HG03280 (cell line): ENCODE measurements around the gene ADCK2.
"Not testable (repeated sequence)": the region's sequence is repeated elsewhere in the genome, so short reads cannot be mapped to it uniquely, and the experiment has no call there.

Experiments used
- ATAC-seq: cut with Tn5 transposase; IDR thresholded peaks from one replicate; pipeline ENCODE4 v1.9.1; 2021; ENCODE audit warnings: mild to moderate bottlenecking, moderate library complexity; ENCODE audit not compliant: unreplicated experiment

ADCK2 gene

DNA sequence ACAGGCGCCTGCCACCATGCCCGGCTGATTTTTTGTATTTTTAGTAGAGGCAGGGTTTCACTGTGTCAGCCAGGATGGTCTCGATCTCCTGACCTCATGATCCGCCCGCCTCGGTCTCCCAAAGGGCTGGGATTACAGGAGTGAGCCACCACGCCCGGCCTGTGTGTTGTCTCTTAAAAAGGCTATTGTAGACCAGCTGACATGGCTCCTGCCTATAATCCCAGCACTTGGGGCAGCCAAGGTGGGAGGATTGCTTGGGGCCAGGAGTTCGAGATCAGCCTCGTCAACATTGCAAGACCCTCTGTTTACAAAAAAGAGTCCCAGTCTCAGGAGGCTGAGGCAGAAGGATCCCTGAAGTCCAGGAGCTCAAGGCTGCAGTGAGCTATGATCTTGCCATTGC is 21.1 kb downstream of the ADCK2 start:
- ATAC-seq, result not testable (repeated sequence)

GRCh38 chr7:140694592-140694991 is 21.8 kb downstream of the ADCK2 start:
- ATAC-seq, result no peak

- no peak for ATAC-seq
Measured at GRCh38 chr7:140695381-140695780, 22.6 kb downstream of the ADCK2 start.

GRCh38 chr7:140696024-140696679 is 23.4 kb downstream of the ADCK2 start:
- ATAC-seq, result no peak

GRCh38 chr7:140696680-140697446 is 24.1 kb downstream of the ADCK2 start, which contains the start of gene NDUFB2:
Gene NDUFB2, plus strand, starts transcription at chr7:140696708. Its CDS starts 37 bp downstream, at chr7:140696745.
- peak; percentile 92 for ATAC-seq

DNA sequence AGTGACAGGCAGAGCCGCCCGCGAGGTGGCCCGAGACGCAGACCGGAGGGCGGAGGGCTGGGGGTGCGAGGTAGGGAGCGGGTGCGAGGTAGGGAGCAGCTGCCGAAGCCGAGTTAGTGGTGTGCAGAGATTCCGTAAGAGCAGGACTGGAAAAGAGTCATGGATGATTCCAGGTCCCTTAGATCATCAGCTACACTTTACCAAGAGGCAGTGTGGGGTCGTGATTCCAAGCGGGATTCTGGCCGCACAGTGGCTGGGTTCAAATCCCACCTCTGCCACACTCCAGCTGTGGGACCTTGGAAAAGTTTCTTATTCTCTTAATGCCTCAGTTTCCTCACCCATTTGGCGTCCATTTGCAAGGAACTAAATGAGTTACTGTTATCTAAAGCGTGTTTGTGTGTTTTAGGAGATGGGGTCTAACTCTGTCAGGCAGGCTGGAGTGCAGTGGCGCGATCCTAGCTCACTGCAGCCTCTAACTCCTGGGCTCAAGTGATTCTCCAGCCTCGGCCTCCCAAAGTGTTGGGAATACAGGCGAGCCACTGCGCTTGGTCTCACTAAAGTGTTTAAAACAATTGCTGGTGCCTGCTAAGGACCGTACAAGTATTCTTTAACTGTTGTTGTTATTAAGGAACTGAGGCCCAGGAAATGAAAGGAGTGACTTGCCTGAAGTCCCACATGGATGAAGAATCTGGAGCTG is 24.9 kb downstream of the ADCK2 start:
- ATAC-seq, result no peak

DNA sequence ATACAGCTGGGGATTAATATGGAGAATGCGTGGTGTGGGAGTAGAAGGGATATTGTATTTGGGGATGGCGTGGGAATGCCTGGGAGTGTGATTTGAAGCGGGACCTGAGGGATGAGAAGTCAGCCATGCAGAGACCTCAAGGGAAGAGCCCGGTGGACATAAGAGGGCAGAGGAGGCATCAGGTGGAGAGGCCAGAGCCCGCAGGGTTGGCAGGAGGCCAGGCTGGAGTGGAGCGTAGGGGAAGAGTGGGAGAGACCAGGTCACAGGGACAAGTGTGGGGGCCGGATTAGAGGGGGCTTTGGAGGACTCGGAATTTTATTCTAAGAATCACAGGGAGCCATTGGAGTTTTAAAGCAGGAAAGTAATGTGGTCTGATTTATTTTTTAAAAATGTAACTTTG is 25.7 kb downstream of the ADCK2 start:
- ATAC-seq, result no peak

- no peak for ATAC-seq
Measured at GRCh38 chr7:140702774-140703173, 30.0 kb downstream of the ADCK2 start.

GRCh38 chr7:140704205-140704604 is 31.5 kb downstream of the ADCK2 start:
- no peak for ATAC-seq

- ATAC-seq, result no peak
Measured at GRCh38 chr7:140707132-140707531, 34.4 kb downstream of the ADCK2 start.

- not testable (repeated sequence) for ATAC-seq
Measured at GRCh38 chr7:140708764-140709163, 36.0 kb downstream of the ADCK2 start.

DNA sequence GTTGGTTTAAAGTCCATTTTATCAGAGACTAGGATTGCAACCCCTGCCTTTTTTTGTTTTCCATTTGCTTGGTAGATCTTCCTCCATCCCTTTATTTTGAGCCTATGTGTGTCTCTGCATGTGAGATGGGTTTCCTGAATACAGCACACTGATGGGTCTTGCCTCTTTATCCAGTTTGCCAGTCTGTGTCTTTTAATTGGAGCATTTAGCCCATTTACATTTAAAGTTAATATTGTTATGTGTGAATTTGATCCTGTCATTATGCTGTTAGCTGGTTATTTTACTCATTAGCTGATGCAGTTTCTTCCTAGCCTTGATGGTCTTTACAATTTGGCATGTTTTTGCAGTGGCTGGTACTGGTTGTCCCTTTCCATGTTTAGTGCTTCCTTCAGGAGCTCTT is 39.6 kb downstream of the ADCK2 start:
- ATAC-seq, result not testable (repeated sequence)

- no peak for ATAC-seq
Measured at GRCh38 chr7:140714331-140715040, 41.7 kb downstream of the ADCK2 start.

DNA sequence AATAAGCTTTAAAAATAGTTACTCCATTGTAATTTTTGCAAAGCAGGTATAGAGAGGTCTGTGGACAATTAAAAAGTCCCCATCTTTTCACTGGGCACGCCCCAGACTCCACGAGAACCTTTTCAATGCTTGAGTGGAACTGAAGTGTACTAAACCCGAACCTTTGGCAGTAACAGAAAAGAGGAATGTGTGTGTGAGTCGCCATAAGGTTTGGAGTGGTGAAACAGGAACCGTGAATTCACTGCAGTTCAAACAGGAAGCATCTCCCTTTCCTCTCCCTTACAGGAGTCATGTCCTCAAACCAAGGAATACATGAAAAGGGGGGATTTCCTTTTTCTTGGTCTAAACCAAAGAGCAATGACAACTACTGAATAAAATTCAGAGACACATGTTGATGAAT is 47.0 kb downstream of the ADCK2 start:
- no peak for ATAC-seq

- ATAC-seq, result no peak
Measured at GRCh38 chr7:140722254-140722653, 49.5 kb downstream of the ADCK2 start.

GRCh38 chr7:140723006-140723405 is 50.3 kb downstream of the ADCK2 start:
- no peak for ATAC-seq

DNA sequence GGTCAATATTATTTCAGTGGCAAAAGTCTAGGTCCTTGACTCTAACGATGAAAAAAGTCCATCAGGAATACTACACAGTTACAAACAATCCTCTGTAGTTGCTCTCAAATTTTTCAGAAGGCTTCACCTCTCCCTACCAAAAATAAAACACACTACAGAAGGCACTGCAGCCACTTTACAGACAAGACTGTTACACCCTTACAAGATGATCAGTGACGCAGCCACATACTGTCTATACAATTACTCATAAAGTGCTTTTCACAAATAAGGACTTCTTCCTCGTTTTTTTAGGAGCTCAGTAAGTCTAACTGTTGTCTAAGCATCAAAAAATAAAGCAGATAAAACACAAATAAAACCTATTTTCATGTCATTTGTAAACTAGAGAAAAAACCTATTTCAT is 50.8 kb downstream of the ADCK2 start:
- no peak for ATAC-seq

- no peak for ATAC-seq
Measured at GRCh38 chr7:140724706-140725105, 52.0 kb downstream of the ADCK2 start.

DNA sequence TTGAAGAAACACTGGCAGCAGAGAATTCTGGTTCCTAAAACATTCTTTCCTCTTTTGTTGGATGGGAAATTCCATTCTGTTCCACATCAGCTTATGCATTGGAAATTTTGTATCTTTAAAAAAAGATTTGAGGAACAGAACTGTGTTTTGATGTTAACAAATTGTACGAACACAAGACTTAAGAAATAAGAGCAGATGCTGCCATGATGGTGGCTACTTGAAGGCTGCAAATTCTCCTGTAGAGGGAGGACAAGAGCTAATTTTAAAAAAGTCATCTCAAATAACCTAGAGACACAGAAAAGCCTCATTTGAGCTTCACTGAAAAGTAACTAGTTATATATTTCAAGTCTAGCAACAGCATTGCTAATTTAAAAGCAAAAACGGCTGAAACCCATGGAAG is 53.5 kb downstream of the ADCK2 start:
- no peak for ATAC-seq

- ATAC-seq, result no peak
Measured at GRCh38 chr7:140732416-140732815, 59.7 kb downstream of the ADCK2 start.

DNA sequence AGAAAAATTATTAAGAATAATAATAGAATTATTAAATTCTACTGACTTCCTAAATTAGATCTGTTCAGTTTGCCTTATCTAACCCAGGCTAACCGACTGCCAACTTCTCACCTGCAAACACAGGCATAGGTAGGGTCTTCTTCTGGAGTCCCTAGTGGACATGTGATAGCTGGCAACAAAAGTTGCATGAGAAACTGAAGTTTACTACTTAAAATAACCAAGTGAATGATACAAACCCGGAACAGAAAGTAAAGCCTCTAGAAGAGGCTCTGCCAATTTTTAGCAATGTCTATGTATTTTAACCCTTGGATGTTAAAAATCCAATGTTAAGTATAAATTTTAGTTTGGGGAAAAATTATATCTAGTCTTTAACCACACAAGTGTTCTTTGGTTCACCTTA is 61.4 kb downstream of the ADCK2 start:
- ATAC-seq, result no peak
